Caco-2 (cell line): ENCODE data around the gene GAS2L2. TPM values are rescaled to one million over a fixed set of nuclear protein-coding genes. Genes with fewer than 3 reads are reported as not detected.

ENCODE experiments used
- BruUV-seq: library from RNA; stranded (reverse); fragments of 400-500 nt; replicated peaks from 2 replicates; lab custom pipeline; 2021; lab: Mats Ljungman, UMichigan
- CTCF ChIA-PET: fragments of 300-600 bp; sonication (Branson Sonifier 250); formaldehyde crosslinking; loops from one replicate; lab custom pipeline; 2022; ENCODE audit warnings: antibody characterized with exemption; lab: Charles Lee
- POLR2A ChIA-PET: fragments of 300-600 bp; sonication (Branson Sonifier 250); formaldehyde crosslinking; loops from one replicate; lab custom pipeline; 2022; ENCODE audit warnings: antibody characterized with exemption; lab: Charles Lee
- DNase-seq, 2 experiments: peaks; one replicate each; pipeline versions ENCODE4 v3.0.0 to v3.0.0-alpha.2; 2020 to 2022
- H3K27me3 ChIP-seq: replicated peaks from 2 replicates; pipeline ENCODE4 v1.6.0; 2011; ENCODE audit warnings: low read length; ENCODE audit not compliant: control insufficient read depth, insufficient read depth
- H3K36me3 ChIP-seq: 2 replicates; pipeline ENCODE4 v1.5.1; 2011; ENCODE audit warnings: low read length; ENCODE audit not compliant: control insufficient read depth, insufficient read depth
- H3K4me1 ChIP-seq: fragments of 250-450 bp; sonication (Bioruptor Pico); 2 replicates; pipeline ENCODE4 v1.5.1; 2020; ENCODE audit warnings: mild to moderate bottlenecking
- H3K4me3 ChIP-seq: 2 replicates; pipeline ENCODE4 v1.5.1; 2011; ENCODE audit warnings: low read depth, mild to moderate bottlenecking, control low read depth, low read length
- H3K9me3 ChIP-seq: fragments of 250-450 bp; sonication (Bioruptor Pico); 2 replicates; pipeline ENCODE4 v1.5.1; 2020; ENCODE audit warnings: mild to moderate bottlenecking, moderate library complexity
- H3K27ac Mint-ChIP-seq: one replicate; pipeline ENCODE4 v1.8.0; 2022; ENCODE audit warnings: mixed read lengths; ENCODE audit not compliant: unreplicated experiment
- H3K27me3 Mint-ChIP-seq: one replicate; pipeline ENCODE4 v1.8.0; 2022; ENCODE audit warnings: mixed read lengths; ENCODE audit not compliant: insufficient read depth, unreplicated experiment
- H3K36me3 Mint-ChIP-seq: one replicate; pipeline ENCODE4 v1.8.0; 2022; ENCODE audit warnings: mild to moderate bottlenecking, mixed read lengths; ENCODE audit not compliant: insufficient read depth, unreplicated experiment
- H3K4me1 Mint-ChIP-seq: one replicate; pipeline ENCODE4 v1.8.0; 2022; ENCODE audit warnings: low read depth, mixed read lengths; ENCODE audit not compliant: unreplicated experiment
- H3K4me3 Mint-ChIP-seq: one replicate; pipeline ENCODE4 v1.8.0; 2022; ENCODE audit warnings: mild to moderate bottlenecking, moderate library complexity, mixed read lengths; ENCODE audit not compliant: unreplicated experiment
- H3K9me3 Mint-ChIP-seq: one replicate; pipeline ENCODE4 v1.8.0; 2022; ENCODE audit warnings: mixed read lengths; ENCODE audit not compliant: unreplicated experiment
- CTCF ChIP-seq, 2 experiments: fragments of 200-600 bp in 1 of 2; IDR thresholded peaks; 1 replicate in 1 of 2; 2 replicates in 1 of 2; pipeline versions ENCODE4 v1.5.1 to v1.8.0; 2011 to 2022; ENCODE audit warnings: antibody characterized with exemption in 1 of 2, control low read depth in 1 of 2, inconsistent platforms in 1 of 2, low read depth in 1 of 2, low read length in 1 of 2, mild to moderate bottlenecking in 1 of 2, moderate library complexity in 1 of 2; ENCODE audit not compliant: insufficient read depth in 1 of 2, severe bottlenecking in 1 of 2, unreplicated experiment in 1 of 2
- intact Hi-C: fragments of 100-400 bp; cut with micrococcal nuclease; formaldehyde crosslinking; loops from one replicate; pipeline ENCODE4 v1.10.0; 2022; ENCODE audit not compliant: unreplicated experiment
- total RNA-seq: library from RNA; stranded (reverse); gene quantifications from 2 replicates; pipeline ENCODE4 v1.2.3, GENCODE V29; 2022

GAS2L2 gene
- total RNA-seq, 1 experiment from 2014 or later: not detected

GRCh38 chr17:35793257-35793656 lies 40.2 kb upstream of the GAS2L2 start:
- H3K4me1 Mint-ChIP-seq: peaks cover 6% of the 10 kb centered on the region
- CTCF ChIA-PET: no interaction called here
- H3K27ac Mint-ChIP-seq: no peak overlapping the region
- peak overlapping the region; percentile 23 for H3K4me3 Mint-ChIP-seq
- peaks cover 27% of the 10 kb centered on the region for H3K27me3 Mint-ChIP-seq
- intact Hi-C loops: no loop called here
- POLR2A ChIA-PET: no interaction called here
- H3K36me3 Mint-ChIP-seq: no peaks in the 10 kb centered on the region
- H3K4me1 ChIP-seq: no peaks in the 10 kb centered on the region
- no peaks in the 10 kb centered on the region for H3K9me3 ChIP-seq
- H3K9me3 Mint-ChIP-seq: no peaks in the 10 kb centered on the region
- DNase-seq: no peak
- no peaks in the 10 kb centered on the region; the same call in 1 of the 2 replicates for H3K36me3 ChIP-seq
- peaks cover 5% of the 10 kb centered on the region; the same call in 1 of the 2 replicates for H3K27me3 ChIP-seq
- no TSS peak for BruUV-seq
- H3K4me3 ChIP-seq: no peak overlapping the region
- no peak for TF ChIP-seq CTCF (IDR thresholded peaks at IDR 0.05; ENCODE audit: insufficient read depth in 1 of 2, low read depth in 1 of 2, low read length in 1 of 2, severe bottlenecking in 1 of 2, unreplicated experiment in 1 of 2)

- DNase-seq: no peak
- intact Hi-C loops: no loop called here
- H3K36me3 Mint-ChIP-seq: no peaks in the 10 kb centered on the region
- no TSS peak for BruUV-seq
- H3K36me3 ChIP-seq: no peaks in the 10 kb centered on the region; the same call in 1 of the 2 replicates
- H3K27ac Mint-ChIP-seq: no peak overlapping the region
- H3K9me3 Mint-ChIP-seq: no peaks in the 10 kb centered on the region
- H3K9me3 ChIP-seq: no peaks in the 10 kb centered on the region
- no peak overlapping the region for H3K4me3 Mint-ChIP-seq
- CTCF ChIA-PET: interaction anchor here (0.8 to 1.0 kb wide), 2 partner anchors 17 to 26 kb away, joined by 4 read pairs; partner anchors contain the start of gene TAF15
- POLR2A ChIA-PET: interaction anchor here (1.4 kb wide), 1 partner anchor 17 kb away, joined by 3 read pairs; the partner anchor contains the start of gene TAF15
- H3K27me3 Mint-ChIP-seq: peaks cover 23% of the 10 kb centered on the region
- H3K4me3 ChIP-seq: no peak overlapping the region
- no peak for TF ChIP-seq CTCF (IDR thresholded peaks at IDR 0.05; ENCODE audit: insufficient read depth in 1 of 2, low read depth in 1 of 2, low read length in 1 of 2, severe bottlenecking in 1 of 2, unreplicated experiment in 1 of 2)
- peaks cover 15% of the 10 kb centered on the region for H3K4me1 Mint-ChIP-seq
- no peaks in the 10 kb centered on the region for H3K4me1 ChIP-seq
- peaks cover 4% of the 10 kb centered on the region; the same call in 1 of the 2 replicates for H3K27me3 ChIP-seq
Observed at GRCh38 chr17:35791681-35792350, 38.8 kb upstream of the GAS2L2 start.

- Mint-ChIP-seq H3K36me3 (no peaks in the 10 kb centered on the region), H3K4me3 (no peak overlapping the region), H3K9me3 (no peaks in the 10 kb centered on the region), H3K27me3 (peaks cover 21% of the 10 kb centered on the region), H3K27ac (no peak overlapping the region), H3K4me1 (peaks cover 15% of the 10 kb centered on the region)
- ChIA-PET POLR2A (no interaction called here), CTCF (no interaction called here)
- BruUV-seq: no TSS peak
- Histone ChIP-seq H3K9me3 (no peaks in the 10 kb centered on the region), H3K36me3 (no peaks in the 10 kb centered on the region), H3K4me1 (no peaks in the 10 kb centered on the region), H3K4me3 (no peak overlapping the region), H3K27me3 (peaks cover 2% of the 10 kb centered on the region; the same call in 1 of the 2 replicates)
- no peak for DNase-seq
- no peak for TF ChIP-seq CTCF (IDR thresholded peaks at IDR 0.05; ENCODE audit: insufficient read depth in 1 of 2, low read depth in 1 of 2, low read length in 1 of 2, severe bottlenecking in 1 of 2, unreplicated experiment in 1 of 2)
- intact Hi-C loops: no loop called here
Observed at GRCh38 chr17:35790841-35791240, 37.8 kb upstream of the GAS2L2 start.
